C4-2B (cell line): Measurements from ENCODE around the gene POTEB2.
"Not testable (repeated sequence)": the region's sequence is repeated elsewhere in the genome, so short reads cannot be mapped to it uniquely, and the experiment has no call there.

Source experiments
- H3K27ac ChIP-seq: fragments of 450-650 bp; 2 replicates; pipeline ENCODE4 v1.5.1; 2017

Gene POTEB2

GRCh38 chr15:20866214-20866613 lies at the start of gene POTEB2:
TSS of gene POTEB2 (minus strand) at chr15:20866314. CDS start at chr15:20866281, 33 bp downstream.
- H3K27ac ChIP-seq: not testable (repeated sequence)

GRCh38 chr15:20879916-20880315 lies 13.8 kb upstream of the POTEB2 start:
- not testable (repeated sequence) for H3K27ac ChIP-seq

- H3K27ac ChIP-seq: not testable (repeated sequence)
Observed at GRCh38 chr15:20878464-20878863, 12.3 kb upstream of the POTEB2 start.

- not testable (repeated sequence) for H3K27ac ChIP-seq
Observed at GRCh38 chr15:20877819-20878218, 11.7 kb upstream of the POTEB2 start.
